ENCODE measurements around the gene USP49. TPM values are rescaled to one million over a fixed set of nuclear protein-coding genes. Genes with fewer than 3 reads are reported as not detected.

The USP49 gene
- total RNA-seq = 3.5 and 5.1 TPM in 2 replicates

GRCh38 chr6:41895300-41896233 lies at the start of gene USP49:
TSS of gene USP49 (minus strand) at chr6:41895375. CDS start at chr6:41806983, 88,392 bp downstream.

GRCh38 chr6:41941280-41942066 lies 46.3 kb upstream of the USP49 start, which contains the start of gene CCND3:
TSS of gene CCND3 (minus strand) at chr6:41941808. CDS start at chr6:41941649, 159 bp downstream.

GRCh38 chr6:41920921-41921711 lies 25.9 kb upstream of the USP49 start, which contains the start of the genes BYSL and MED20:
TSS of gene BYSL (plus strand) at chr6:41921499. CDS start at chr6:41921563, 64 bp downstream.
TSS of gene MED20 (minus strand) at chr6:41921139. CDS start at chr6:41921018, 121 bp downstream.

GRCh38 chr6:41787219-41787917 lies 107.8 kb downstream of the USP49 start, which contains the start of gene TOMM6:
TSS of gene TOMM6 (plus strand) at chr6:41787694. CDS start at chr6:41787698, 4 bp downstream.

GRCh38 chr6:41780551-41781365 lies 114.4 kb downstream of the USP49 start, which contains the start of gene PRICKLE4:
TSS of gene PRICKLE4 (plus strand) at chr6:41780782. CDS start at chr6:41783474, 2,692 bp downstream.

GRCh38 chr6:41779788-41780550 lies 115.2 kb downstream of the USP49 start, which contains the start of gene FRS3:
TSS of gene FRS3 (minus strand) at chr6:41779900. CDS start at chr6:41776987, 2,913 bp downstream.

GRCh38 chr6:41747256-41748101 lies 147.7 kb downstream of the USP49 start, which contains the start of gene PGC:
TSS of gene PGC (minus strand) at chr6:41747397. CDS start at chr6:41747334, 63 bp downstream.

Small RNA genes within 50 kb of the gene (small RNA-seq; reads per million reads assigned to genes)
- not detected for gene AL365205.2
- not detected for gene AL365205.3
- gene RF00019 = not detected
- gene RF00393 = not detected

Other genes starting within 250 kb of the USP49 start
- gene TFEB, start 159.8 kb downstream of the USP49 start, total RNA-seq = 4.4 and 4.5 TPM in 2 replicates
- gene PGC, start 148.0 kb downstream of the USP49 start, total RNA-seq = not detected in 2 replicates
- gene FRS3, start 115.5 kb downstream of the USP49 start, total RNA-seq = 1.6 TPM in 2 replicates
- 0.65 TPM in 1 of 2 replicates, not detected in the other for gene PRICKLE4, start 114.6 kb downstream of the USP49 start, total RNA-seq
- gene TOMM6, start 107.7 kb downstream of the USP49 start, total RNA-seq = 77.0 and 93.5 TPM in 2 replicates
- gene MED20, start 25.8 kb upstream of the USP49 start, total RNA-seq = 28.6 and 34.6 TPM in 2 replicates
- 9.0 and 12.3 TPM in 2 replicates for gene BYSL, start 26.1 kb upstream of the USP49 start, total RNA-seq
- 24.8 and 28.9 TPM in 2 replicates for gene CCND3, start 46.4 kb upstream of the USP49 start, total RNA-seq
- 13.3 and 15.0 TPM in 2 replicates for gene TAF8, start 155.1 kb upstream of the USP49 start, total RNA-seq
- 3.2 and 3.8 TPM in 2 replicates for gene C6orf132, start 247.2 kb upstream of the USP49 start, total RNA-seq

Data from articular chondrocyte of knee joint (primary cell).